ENCODE measurements around the gene CFAP299.
"Not testable (repeated sequence)": the region's sequence is repeated elsewhere in the genome, so short reads cannot be mapped to it uniquely, and the experiment has no call there.

Gene CFAP299

DNA sequence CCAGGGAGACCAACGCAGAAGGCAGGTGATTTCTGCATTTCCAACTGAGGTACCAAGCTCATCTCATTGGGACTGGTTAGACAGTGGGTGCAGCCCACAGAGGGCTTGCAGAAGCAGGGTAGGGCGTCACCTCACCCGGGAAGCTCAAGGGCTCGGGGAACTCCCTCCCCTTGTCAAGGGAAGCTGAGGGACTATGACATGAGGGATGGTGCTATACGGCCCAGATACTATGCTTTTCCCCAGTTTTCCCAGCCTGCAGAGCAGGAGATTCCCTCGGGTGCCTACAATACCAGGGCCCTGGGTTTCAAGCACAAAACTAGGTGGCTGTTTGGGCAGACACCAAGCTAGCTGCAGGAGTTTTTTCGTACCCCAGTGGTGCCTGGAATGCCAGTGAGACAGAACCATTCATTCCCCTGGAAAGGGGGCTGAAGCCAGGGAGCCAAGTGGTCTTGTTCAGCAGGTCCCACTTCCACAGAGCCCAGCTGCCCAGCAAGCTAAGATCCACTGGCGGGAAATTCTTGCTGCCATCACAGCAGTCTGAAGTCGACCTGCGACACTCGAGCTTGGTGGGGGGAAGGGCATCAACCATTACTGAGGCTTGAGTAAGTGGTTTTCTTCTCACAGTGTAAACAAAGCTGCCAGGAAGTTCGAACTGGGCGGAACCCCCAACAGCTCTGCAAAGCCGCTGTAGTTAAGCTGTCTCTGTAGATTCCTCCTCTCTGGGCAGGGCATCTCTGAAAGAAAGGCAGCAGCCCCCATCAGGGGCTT lies 103.9 kb downstream of the CFAP299 start:
- H3K4me1 Mint-ChIP-seq, ATAC-seq, H3K27me3 Mint-ChIP-seq, H3K36me3 Mint-ChIP-seq, H3K4me3 Mint-ChIP-seq, H3K27ac Mint-ChIP-seq, H3K9me3 Mint-ChIP-seq: not testable (repeated sequence)

DNA sequence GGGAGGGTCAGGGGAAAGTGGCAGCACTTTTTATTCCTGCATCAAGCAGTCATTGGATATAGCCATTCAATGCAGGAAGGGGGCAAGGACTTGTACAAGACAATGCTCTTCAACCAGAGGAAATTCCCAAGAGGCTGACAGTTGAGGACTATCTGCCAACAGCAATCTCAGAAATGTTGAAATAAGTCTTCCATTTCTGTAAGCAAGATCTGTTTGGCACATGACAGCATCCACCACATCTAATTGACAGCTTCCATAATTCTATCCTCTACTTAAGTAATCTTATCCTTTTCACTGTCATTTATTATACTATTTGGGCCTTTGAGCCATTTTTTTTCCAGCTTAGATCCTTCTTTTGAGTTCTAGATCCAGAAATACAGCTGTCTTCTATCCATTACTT lies 110.7 kb downstream of the CFAP299 start:
- H3K4me3 Mint-ChIP-seq: no peak overlapping the region
- no peak for ATAC-seq
- H3K27ac Mint-ChIP-seq: no peak overlapping the region
- H3K4me1 Mint-ChIP-seq: no peaks in the 10 kb centered on the region
- peaks cover 5% of the 10 kb centered on the region for H3K9me3 Mint-ChIP-seq
- H3K36me3 Mint-ChIP-seq: no peaks in the 10 kb centered on the region
- no peaks in the 10 kb centered on the region for H3K27me3 Mint-ChIP-seq

GRCh38 chr4:80446664-80447063 lies 111.1 kb downstream of the CFAP299 start:
- H3K27ac Mint-ChIP-seq: no peak overlapping the region
- H3K4me1 Mint-ChIP-seq: no peaks in the 10 kb centered on the region
- no peaks in the 10 kb centered on the region for H3K27me3 Mint-ChIP-seq
- no peak for ATAC-seq
- no peaks in the 10 kb centered on the region for H3K36me3 Mint-ChIP-seq
- H3K9me3 Mint-ChIP-seq: peaks cover 5% of the 10 kb centered on the region
- no peak overlapping the region for H3K4me3 Mint-ChIP-seq

- no peak overlapping the region for H3K27ac Mint-ChIP-seq
- no peaks in the 10 kb centered on the region for H3K27me3 Mint-ChIP-seq
- peaks cover 1% of the 10 kb centered on the region for H3K9me3 Mint-ChIP-seq
- H3K36me3 Mint-ChIP-seq: no peaks in the 10 kb centered on the region
- no peak overlapping the region for H3K4me3 Mint-ChIP-seq
- no peak for ATAC-seq
- no peaks in the 10 kb centered on the region for H3K4me1 Mint-ChIP-seq
These were observed 112.0 kb downstream of the CFAP299 start for GRCh38 chr4:80447493-80447892.

DNA sequence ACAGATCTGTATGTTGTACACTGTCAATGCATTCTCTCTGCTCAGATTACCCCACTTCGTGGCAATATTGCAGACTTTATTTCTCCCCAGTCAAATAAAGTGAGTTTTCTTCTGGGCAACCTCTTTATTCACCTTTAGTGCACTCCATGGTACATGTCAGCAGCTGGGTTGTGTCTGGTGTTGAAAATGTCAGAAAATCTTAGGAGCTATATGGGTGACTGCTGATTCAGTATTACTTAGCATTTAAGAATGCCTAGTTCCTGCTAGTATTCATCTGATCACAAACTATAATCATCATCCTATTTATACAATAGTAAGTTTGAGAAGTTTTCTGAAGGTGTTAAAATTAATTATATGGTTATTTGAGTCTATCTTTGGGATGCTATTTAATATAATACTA lies 112.5 kb downstream of the CFAP299 start:
- no peak overlapping the region for H3K27ac Mint-ChIP-seq
- no peaks in the 10 kb centered on the region for H3K9me3 Mint-ChIP-seq
- H3K4me1 Mint-ChIP-seq: no peaks in the 10 kb centered on the region
- no peaks in the 10 kb centered on the region for H3K27me3 Mint-ChIP-seq
- H3K4me3 Mint-ChIP-seq: no peak overlapping the region
- no peak for ATAC-seq
- H3K36me3 Mint-ChIP-seq: no peaks in the 10 kb centered on the region

- Mint-ChIP-seq H3K36me3 (no peaks in the 10 kb centered on the region), H3K4me3 (no peak overlapping the region), H3K4me1 (no peaks in the 10 kb centered on the region), H3K27ac (no peak overlapping the region), H3K27me3 (no peaks in the 10 kb centered on the region), H3K9me3 (no peaks in the 10 kb centered on the region)
- no peak for ATAC-seq
These were observed 116.5 kb downstream of the CFAP299 start for GRCh38 chr4:80452055-80452454.

GRCh38 chr4:80452768-80453167 lies 117.2 kb downstream of the CFAP299 start:
- no peak overlapping the region for H3K4me3 Mint-ChIP-seq
- H3K36me3 Mint-ChIP-seq: no peaks in the 10 kb centered on the region
- no peak overlapping the region for H3K27ac Mint-ChIP-seq
- H3K27me3 Mint-ChIP-seq: no peaks in the 10 kb centered on the region
- H3K4me1 Mint-ChIP-seq: no peaks in the 10 kb centered on the region
- no peak for ATAC-seq
- H3K9me3 Mint-ChIP-seq: no peaks in the 10 kb centered on the region

GRCh38 chr4:80454040-80454439 lies 118.5 kb downstream of the CFAP299 start:
- Mint-ChIP-seq H3K4me3 (no peak overlapping the region), H3K27ac (no peak overlapping the region), H3K27me3 (no peaks in the 10 kb centered on the region), H3K9me3 (no peaks in the 10 kb centered on the region), H3K4me1 (no peaks in the 10 kb centered on the region), H3K36me3 (no peaks in the 10 kb centered on the region)
- no peak for ATAC-seq

- Mint-ChIP-seq H3K4me3 (no peak overlapping the region), H3K9me3 (no peaks in the 10 kb centered on the region), H3K4me1 (no peaks in the 10 kb centered on the region), H3K36me3 (no peaks in the 10 kb centered on the region), H3K27me3 (no peaks in the 10 kb centered on the region), H3K27ac (no peak overlapping the region)
- ATAC-seq: no peak
These were observed 119.0 kb downstream of the CFAP299 start for GRCh38 chr4:80454556-80454955.

DNA sequence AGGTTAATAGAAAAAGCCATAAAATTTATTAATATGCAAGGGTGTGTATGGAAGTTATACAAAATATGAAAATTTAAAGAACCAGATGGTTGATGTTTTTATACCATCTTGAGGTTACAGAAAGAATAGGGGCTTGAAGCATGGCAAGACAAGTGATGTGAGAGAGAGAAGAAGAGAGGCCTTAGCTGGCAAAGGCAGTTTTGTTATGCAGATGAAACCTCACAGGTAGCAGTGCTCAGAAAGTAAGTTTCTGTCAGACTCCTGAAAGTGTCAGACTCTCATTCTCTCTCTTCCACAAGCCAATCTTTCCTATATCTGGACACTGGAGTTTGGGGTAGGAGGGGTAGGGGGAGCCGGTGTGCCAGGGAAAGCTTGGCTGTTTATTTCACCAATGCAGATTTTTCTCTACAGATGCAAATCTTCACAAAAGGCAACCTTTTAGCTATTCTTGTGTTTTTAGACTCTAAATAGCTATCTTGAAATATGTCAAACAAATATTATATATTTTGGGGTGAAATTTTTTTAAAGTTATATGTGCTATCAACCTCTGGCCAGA lies 124.5 kb downstream of the CFAP299 start:
- H3K4me1 Mint-ChIP-seq: peaks cover 13% of the 10 kb centered on the region
- peaks cover 2% of the 10 kb centered on the region for H3K9me3 Mint-ChIP-seq
- H3K4me3 Mint-ChIP-seq: no peak overlapping the region
- H3K36me3 Mint-ChIP-seq: no peaks in the 10 kb centered on the region
- H3K27me3 Mint-ChIP-seq: no peaks in the 10 kb centered on the region
- ATAC-seq: no peak
- H3K27ac Mint-ChIP-seq: no peak overlapping the region

DNA sequence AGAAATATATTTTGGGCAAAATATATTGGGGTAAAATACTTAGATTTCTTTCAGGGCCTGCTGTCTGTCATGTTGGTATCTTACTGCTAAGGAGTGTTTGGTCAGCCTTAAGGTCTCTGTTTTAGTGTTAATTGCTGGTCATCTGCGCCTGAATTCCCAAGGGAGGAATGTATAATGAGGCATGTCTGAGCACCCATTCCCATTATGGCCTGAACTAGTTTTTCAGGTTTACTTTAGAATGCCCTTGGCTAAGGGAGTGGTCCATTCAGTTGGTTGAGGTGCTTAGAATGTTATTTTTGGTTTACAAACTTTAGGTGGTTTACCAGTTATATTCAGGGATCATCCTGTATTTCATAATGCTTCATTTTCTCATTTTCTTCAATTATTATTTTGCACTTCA lies 125.9 kb downstream of the CFAP299 start:
- Mint-ChIP-seq H3K27me3 (no peaks in the 10 kb centered on the region), H3K27ac (no peak overlapping the region), H3K9me3 (peaks cover 2% of the 10 kb centered on the region), H3K4me3 (no peak overlapping the region), H3K4me1 (peaks cover 13% of the 10 kb centered on the region), H3K36me3 (no peaks in the 10 kb centered on the region)
- no peak for ATAC-seq

GRCh38 chr4:80462621-80463091 lies 127.1 kb downstream of the CFAP299 start:
- H3K9me3 Mint-ChIP-seq: peaks cover 2% of the 10 kb centered on the region
- H3K4me3 Mint-ChIP-seq: peak overlapping the region; percentile 25
- H3K27me3 Mint-ChIP-seq: no peaks in the 10 kb centered on the region
- H3K27ac Mint-ChIP-seq: peak overlapping the region; percentile 14
- ATAC-seq: peak; percentile 62
- H3K36me3 Mint-ChIP-seq: no peaks in the 10 kb centered on the region
- H3K4me1 Mint-ChIP-seq: peaks cover 19% of the 10 kb centered on the region

GRCh38 chr4:80463509-80463908 lies 128.0 kb downstream of the CFAP299 start:
- Mint-ChIP-seq H3K36me3 (no peaks in the 10 kb centered on the region), H3K4me1 (peaks cover 19% of the 10 kb centered on the region), H3K9me3 (peaks cover 2% of the 10 kb centered on the region), H3K27me3 (no peaks in the 10 kb centered on the region), H3K4me3 (no peak overlapping the region), H3K27ac (no peak overlapping the region)
- no peak for ATAC-seq

DNA sequence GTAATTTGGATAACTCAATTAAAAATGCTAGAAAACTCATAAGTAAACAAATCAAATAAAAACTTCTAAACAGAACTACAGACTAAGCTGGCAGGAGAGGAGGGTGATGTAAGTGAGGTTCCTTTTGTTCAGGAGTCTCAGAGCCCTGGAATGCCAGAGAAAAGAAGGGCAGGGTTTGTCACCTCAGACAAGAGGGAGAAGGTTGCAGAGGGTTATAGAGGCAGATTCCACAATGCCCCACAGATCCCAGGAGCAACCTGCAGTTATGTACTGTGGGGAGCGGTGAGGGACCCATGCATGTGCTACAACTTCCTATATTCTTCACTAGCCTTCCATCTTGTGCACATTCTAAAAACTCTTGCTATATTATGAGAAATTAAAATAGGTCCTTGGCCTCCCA lies 129.7 kb downstream of the CFAP299 start:
- peaks cover 19% of the 10 kb centered on the region for H3K4me1 Mint-ChIP-seq
- no peak for ATAC-seq
- no peak overlapping the region for H3K27ac Mint-ChIP-seq
- no peaks in the 10 kb centered on the region for H3K36me3 Mint-ChIP-seq
- H3K27me3 Mint-ChIP-seq: no peaks in the 10 kb centered on the region
- H3K9me3 Mint-ChIP-seq: peaks cover 2% of the 10 kb centered on the region
- no peak overlapping the region for H3K4me3 Mint-ChIP-seq

DNA sequence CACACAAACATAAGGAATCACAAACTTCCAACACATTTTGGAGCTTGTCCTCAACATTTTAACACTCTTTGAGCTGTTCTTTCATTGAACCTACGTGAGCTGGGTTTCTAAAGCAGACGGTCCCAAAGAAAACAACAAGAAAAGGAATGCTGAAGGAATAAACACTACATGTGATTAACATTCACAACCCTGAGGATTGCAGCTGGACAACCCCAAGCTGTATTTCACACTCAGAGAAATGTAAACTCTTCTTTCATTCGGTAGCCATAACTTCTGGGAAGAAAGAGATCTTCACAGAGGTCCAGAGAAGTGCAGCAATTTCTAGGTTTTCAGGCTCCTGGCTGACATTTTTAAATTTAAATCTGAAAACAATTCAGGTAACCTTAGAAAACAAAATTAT lies 130.2 kb downstream of the CFAP299 start:
- no peak overlapping the region for H3K4me3 Mint-ChIP-seq
- no peak overlapping the region for H3K27ac Mint-ChIP-seq
- peaks cover 2% of the 10 kb centered on the region for H3K9me3 Mint-ChIP-seq
- no peaks in the 10 kb centered on the region for H3K36me3 Mint-ChIP-seq
- ATAC-seq: no peak
- no peaks in the 10 kb centered on the region for H3K27me3 Mint-ChIP-seq
- H3K4me1 Mint-ChIP-seq: peaks cover 19% of the 10 kb centered on the region

DNA sequence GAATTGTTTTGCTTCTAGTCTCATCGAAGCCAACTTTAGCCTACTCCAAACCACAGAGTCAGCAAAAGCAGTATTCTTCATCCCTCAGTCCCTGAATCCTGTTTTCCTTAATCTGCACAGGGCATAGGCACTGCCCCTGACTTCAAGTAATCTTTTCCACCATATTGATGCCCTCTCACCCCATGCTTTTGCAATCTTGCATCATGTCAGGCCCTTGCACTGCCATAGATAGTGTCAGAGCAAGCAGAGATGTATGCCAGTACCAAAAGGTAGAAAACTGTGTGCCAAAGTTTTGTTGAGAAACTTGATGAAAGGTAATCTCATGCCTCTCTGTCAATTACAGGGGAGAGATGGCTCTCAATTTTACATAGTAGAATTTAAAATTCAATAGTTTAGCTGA lies 131.1 kb downstream of the CFAP299 start:
- H3K36me3 Mint-ChIP-seq: no peaks in the 10 kb centered on the region
- no peak overlapping the region for H3K27ac Mint-ChIP-seq
- peaks cover 19% of the 10 kb centered on the region for H3K4me1 Mint-ChIP-seq
- ATAC-seq: no peak
- peaks cover 2% of the 10 kb centered on the region for H3K9me3 Mint-ChIP-seq
- H3K4me3 Mint-ChIP-seq: no peak overlapping the region
- H3K27me3 Mint-ChIP-seq: no peaks in the 10 kb centered on the region
